Measurements from ENCODE around the gene RNASE7.

The RNASE7 gene

DNA sequence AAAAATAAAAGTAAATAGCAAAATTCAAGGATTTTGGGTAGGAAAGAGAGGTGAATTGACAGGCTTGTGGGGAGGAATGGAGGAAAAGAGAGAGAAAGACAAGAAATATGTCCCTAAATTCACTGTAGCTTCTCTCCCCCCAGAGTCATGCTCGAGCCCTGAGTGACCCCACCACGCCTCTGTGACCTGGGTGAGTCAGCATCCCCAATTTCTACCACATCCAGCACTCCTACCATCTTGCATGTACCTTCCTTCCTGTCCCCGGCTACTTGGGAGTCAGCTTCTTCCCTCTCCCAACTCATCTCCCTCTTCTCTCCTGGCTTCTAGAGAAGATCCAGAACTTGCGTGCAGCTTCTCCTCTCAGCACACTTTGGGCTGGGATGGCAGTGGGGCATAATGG, 46.5 kb downstream of the RNASE7 start:
- no peaks in the 10 kb centered on the region for H3K27me3 ChIP-seq (ENCODE audit: low read depth, low read length)
- H3K79me2 ChIP-seq (ENCODE audit: low read length) = no peaks in the 10 kb centered on the region
- 0 out of 2 replicates have a peak, but pooled peaks cover 6% of the 10 kb centered on the region for H4K20me1 ChIP-seq (ENCODE audit: insufficient read depth, low read length)
- TF ChIP-seq EZH2phosphoT487 (IDR thresholded peaks at IDR 0.05; ENCODE audit: low read depth) = no peak
- TF ChIP-seq, protein P1, sequence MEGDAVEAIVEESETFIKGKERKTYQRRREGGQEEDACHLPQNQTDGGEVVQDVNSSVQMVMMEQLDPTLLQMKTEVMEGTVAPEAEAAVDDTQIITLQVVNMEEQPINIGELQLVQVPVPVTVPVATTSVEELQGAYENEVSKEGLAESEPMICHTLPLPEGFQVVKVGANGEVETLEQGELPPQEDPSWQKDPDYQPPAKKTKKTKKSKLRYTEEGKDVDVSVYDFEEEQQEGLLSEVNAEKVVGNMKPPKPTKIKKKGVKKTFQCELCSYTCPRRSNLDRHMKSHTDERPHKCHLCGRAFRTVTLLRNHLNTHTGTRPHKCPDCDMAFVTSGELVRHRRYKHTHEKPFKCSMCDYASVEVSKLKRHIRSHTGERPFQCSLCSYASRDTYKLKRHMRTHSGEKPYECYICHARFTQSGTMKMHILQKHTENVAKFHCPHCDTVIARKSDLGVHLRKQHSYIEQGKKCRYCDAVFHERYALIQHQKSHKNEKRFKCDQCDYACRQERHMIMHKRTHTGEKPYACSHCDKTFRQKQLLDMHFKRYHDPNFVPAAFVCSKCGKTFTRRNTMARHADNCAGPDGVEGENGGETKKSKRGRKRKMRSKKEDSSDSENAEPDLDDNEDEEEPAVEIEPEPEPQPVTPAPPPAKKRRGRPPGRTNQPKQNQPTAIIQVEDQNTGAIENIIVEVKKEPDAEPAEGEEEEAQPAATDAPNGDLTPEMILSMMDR (IDR thresholded peaks at IDR 0.05; ENCODE audit: low read depth, low read length) = no peak
- no peaks in the 10 kb centered on the region for H3K9me3 ChIP-seq (ENCODE audit: insufficient read depth, low read length)
- H3K9ac ChIP-seq (ENCODE audit: low read length) = no peak overlapping the region
- H3K4me1 ChIP-seq (ENCODE audit: low read length) = peaks cover 6% of the 10 kb centered on the region; the same call in 1 of the 2 replicates
- no peak overlapping the region for H2AFZ ChIP-seq (ENCODE audit: low read depth, low read length)
- no peak overlapping the region for H3K4me2 ChIP-seq (ENCODE audit: low read length)
- H3K27ac ChIP-seq (ENCODE audit: low read length) = no peak overlapping the region
- H3K36me3 ChIP-seq (replicated peaks; ENCODE audit: low read depth, low read length) = peaks cover 21% of the 10 kb centered on the region
- H3K4me3 ChIP-seq (ENCODE audit: low read length) = no peak overlapping the region

DNA sequence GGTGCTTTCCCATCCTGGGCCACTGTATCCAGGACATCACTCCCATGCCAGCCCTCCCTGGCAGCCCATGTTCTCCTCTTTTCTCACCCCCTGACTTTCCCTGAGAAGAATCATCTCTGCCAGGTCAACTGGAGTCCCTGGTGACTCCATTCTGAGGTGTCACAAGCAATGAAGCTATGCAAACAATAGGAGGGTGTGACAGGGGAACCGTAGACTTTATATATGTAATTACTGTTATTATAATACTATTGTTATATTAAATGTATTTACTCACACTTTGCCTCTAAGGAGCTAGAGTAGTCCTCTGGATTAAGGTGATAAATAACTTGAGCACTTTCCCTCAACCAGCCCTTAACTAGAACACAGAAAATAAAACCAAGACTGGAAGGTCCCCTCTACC, 47.1 kb downstream of the RNASE7 start:
- H3K36me3 ChIP-seq (replicated peaks; ENCODE audit: low read depth, low read length) = peaks cover 21% of the 10 kb centered on the region
- no peak overlapping the region for H3K27ac ChIP-seq (ENCODE audit: low read length)
- H4K20me1 ChIP-seq (ENCODE audit: insufficient read depth, low read length) = 0 out of 2 replicates have a peak, but pooled peaks cover 6% of the 10 kb centered on the region
- no peak overlapping the region for H3K4me3 ChIP-seq (ENCODE audit: low read length)
- H3K4me1 ChIP-seq (ENCODE audit: low read length) = peaks cover 6% of the 10 kb centered on the region; the same call in 1 of the 2 replicates
- H3K79me2 ChIP-seq (ENCODE audit: low read length) = no peaks in the 10 kb centered on the region
- no peak overlapping the region for H2AFZ ChIP-seq (ENCODE audit: low read depth, low read length)
- no peaks in the 10 kb centered on the region for H3K9me3 ChIP-seq (ENCODE audit: insufficient read depth, low read length)
- no peak overlapping the region for H3K9ac ChIP-seq (ENCODE audit: low read length)
- H3K27me3 ChIP-seq (ENCODE audit: low read depth, low read length) = no peaks in the 10 kb centered on the region
- H3K4me2 ChIP-seq (ENCODE audit: low read length) = no peak overlapping the region
- TF ChIP-seq, protein P1 (IDR thresholded peaks at IDR 0.05; ENCODE audit: low read depth, low read length) = no peak
- no peak for TF ChIP-seq EZH2phosphoT487 (IDR thresholded peaks at IDR 0.05; ENCODE audit: low read depth)

DNA sequence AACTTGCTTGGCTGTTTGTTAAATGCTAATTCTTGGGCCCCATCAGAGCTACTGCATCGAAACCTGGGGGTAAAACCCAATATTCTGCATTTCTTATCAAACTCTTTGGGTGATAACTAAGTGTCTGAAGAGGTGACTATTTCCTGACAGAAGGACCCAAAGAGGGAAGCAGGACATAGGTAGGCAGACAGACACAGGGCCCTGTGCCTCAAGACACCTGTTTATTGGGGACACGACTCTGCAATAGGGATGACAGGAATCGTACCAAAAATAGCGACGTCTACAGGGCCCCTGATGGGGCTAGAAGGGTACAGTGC, 47.7 kb downstream of the RNASE7 start:
- Histone ChIP-seq H3K4me2 (ENCODE audit: low read length) (no peak overlapping the region), H2AFZ (ENCODE audit: low read depth, low read length) (no peak overlapping the region), H3K9ac (ENCODE audit: low read length) (no peak overlapping the region), H3K4me3 (ENCODE audit: low read length) (no peak overlapping the region), H3K9me3 (ENCODE audit: insufficient read depth, low read length) (no peaks in the 10 kb centered on the region), H3K27ac (ENCODE audit: low read length) (no peak overlapping the region), H3K27me3 (ENCODE audit: low read depth, low read length) (no peaks in the 10 kb centered on the region), H3K36me3 (replicated peaks; ENCODE audit: low read depth, low read length) (peaks cover 18% of the 10 kb centered on the region), H3K79me2 (ENCODE audit: low read length) (no peaks in the 10 kb centered on the region), H3K4me1 (ENCODE audit: low read length) (peaks cover 6% of the 10 kb centered on the region; the same call in 1 of the 2 replicates), H4K20me1 (ENCODE audit: insufficient read depth, low read length) (0 out of 2 replicates have a peak, but pooled peaks cover 6% of the 10 kb centered on the region)
- no peak for TF ChIP-seq EZH2phosphoT487 (IDR thresholded peaks at IDR 0.05; ENCODE audit: low read depth)
- TF ChIP-seq, protein P1 (IDR thresholded peaks at IDR 0.05; ENCODE audit: low read depth, low read length) = no peak

DNA sequence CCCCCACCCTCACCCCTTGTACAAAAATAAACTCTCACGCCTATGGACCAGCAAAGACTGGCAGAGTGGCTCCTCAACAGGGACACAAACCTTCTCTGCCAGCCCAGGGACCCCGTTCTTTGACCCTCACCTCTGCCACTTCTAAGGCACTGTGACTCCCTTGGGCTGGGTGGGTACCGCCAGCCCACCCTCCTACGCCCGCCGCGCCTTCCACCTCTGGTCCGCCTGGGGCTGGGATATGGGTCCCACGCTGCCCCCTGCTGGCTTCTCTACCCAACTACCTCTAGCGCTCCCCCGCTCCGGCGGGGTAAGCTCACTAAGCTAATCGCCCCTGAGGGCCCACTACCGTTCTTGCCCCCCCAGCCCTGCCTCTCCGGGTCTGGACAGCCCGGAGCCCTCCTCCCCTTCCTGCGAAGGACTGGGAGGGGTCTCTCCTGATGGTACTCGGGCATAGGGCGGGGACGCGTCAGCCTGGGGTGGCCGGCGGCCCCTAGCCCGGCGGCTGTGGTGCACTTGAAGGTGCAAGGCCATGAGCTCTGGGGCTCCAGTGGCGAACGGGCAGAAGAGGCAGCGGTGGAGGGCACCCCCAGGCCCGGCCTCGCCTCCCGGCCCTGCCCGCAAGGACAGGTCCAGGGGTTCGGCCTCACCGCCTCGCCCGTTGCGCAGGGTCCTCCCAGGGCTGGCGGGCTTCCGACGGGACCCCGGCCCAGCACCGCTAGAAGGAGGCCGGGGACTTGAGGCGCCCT, 48.2 kb downstream of the RNASE7 start:
- H3K4me2 ChIP-seq (ENCODE audit: low read length) = no peak overlapping the region
- H3K9ac ChIP-seq (ENCODE audit: low read length) = no peak overlapping the region
- TF ChIP-seq EZH2phosphoT487 (IDR thresholded peaks at IDR 0.05; ENCODE audit: low read depth) = no peak
- TF ChIP-seq, protein P1 (IDR thresholded peaks at IDR 0.05; ENCODE audit: low read depth, low read length) = peak; percentile 65
- H3K27me3 ChIP-seq (ENCODE audit: low read depth, low read length) = no peaks in the 10 kb centered on the region
- peaks cover 15% of the 10 kb centered on the region for H3K36me3 ChIP-seq (replicated peaks; ENCODE audit: low read depth, low read length)
- no peaks in the 10 kb centered on the region for H3K9me3 ChIP-seq (ENCODE audit: insufficient read depth, low read length)
- H2AFZ ChIP-seq (ENCODE audit: low read depth, low read length) = no peak overlapping the region
- peaks cover 6% of the 10 kb centered on the region; the same call in 1 of the 2 replicates for H3K4me1 ChIP-seq (ENCODE audit: low read length)
- H3K27ac ChIP-seq (ENCODE audit: low read length) = no peak overlapping the region
- no peaks in the 10 kb centered on the region for H3K79me2 ChIP-seq (ENCODE audit: low read length)
- H4K20me1 ChIP-seq (ENCODE audit: insufficient read depth, low read length) = 0 out of 2 replicates have a peak, but pooled peaks cover 6% of the 10 kb centered on the region
- H3K4me3 ChIP-seq (ENCODE audit: low read length) = no peak overlapping the region

Data from OCI-LY3 (cell line).